Amniotic epithelial cell (primary cell): ENCODE data around the gene SH2D1B.

Experiments
- DNase-seq: peaks from one replicate; pipeline ENCODE4 v3.0.0-alpha.2; 2010; ENCODE audit warnings: low read depth

The SH2D1B gene

GRCh38 chr1:162398999-162399580, 12.8 kb downstream of the SH2D1B start:
- DNase-seq, result no peak

GRCh38 chr1:162397943-162398560, 13.9 kb downstream of the SH2D1B start:
- DNase-seq, result peak; percentile 48

GRCh38 chr1:162397039-162397448, 14.9 kb downstream of the SH2D1B start:
- DNase-seq, result peak; percentile 90

DNA sequence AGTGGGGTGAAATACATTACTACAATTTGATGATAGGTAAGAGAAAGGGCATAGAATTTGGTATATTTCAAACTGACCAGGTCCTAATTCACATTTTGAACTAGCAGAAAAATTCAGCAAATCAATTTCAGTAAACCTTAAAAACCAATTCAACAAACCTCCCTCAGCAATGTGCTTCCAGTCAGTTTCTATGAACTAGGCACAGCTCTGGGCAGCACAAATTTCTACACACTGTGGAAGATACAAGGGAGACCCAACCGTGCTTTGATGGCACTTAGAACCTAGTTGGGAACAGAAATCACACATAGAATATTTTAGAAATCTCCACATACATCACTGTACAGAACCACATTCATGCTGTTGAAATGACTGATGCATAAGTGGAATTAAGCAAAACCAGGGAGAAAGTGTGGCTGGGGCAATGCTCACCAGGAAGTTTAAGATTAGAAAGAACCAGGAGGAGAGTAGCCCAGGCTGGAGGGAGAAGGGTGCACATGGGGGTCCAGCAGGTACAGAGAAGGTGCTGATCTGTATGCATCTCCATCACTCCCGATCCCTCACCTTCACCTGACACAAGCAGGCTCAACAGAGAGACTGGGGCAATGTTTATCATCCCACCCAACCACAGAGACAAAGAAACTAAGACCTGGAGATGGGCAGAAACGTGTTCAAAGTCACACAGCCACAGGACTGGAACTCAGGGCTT, 15.6 kb downstream of the SH2D1B start:
- no peak for DNase-seq

DNA sequence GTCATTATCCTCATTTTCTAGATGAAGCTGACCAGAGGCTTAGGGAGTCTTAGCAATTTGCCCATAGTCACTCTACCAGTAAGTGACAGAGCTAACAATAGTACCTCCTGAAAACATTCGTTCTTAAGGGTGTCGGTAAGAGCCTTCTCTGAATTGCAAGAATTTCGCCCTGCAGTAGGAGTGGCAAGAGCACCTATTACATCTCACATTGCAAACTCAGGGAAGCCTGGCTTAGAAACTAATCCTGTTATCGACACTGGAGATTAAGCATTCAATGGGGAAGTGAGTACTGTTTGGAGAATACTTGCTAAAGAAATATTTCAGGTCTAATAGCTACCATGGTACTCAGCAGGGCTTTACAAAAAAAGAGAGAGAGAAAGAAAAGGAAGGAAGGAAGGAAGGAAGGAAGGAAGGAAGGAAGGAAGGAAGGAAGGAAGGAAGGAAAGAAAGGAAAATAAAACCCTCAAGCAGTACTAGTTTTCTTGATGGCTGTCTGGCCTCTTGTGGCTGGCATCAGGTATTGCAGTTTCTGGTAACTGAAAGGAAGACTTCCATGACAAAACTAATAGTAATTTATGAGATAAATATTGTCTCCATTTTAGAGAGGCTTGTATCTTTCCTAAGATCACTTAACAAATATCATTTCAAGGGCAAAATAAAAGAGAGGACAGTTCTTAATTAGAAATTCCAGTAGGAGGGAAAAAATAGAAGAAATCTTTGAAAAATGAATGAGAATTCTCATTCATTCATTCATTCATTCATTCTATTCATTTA, 20.0 kb downstream of the SH2D1B start:
- DNase-seq, result peak; percentile 63

DNA sequence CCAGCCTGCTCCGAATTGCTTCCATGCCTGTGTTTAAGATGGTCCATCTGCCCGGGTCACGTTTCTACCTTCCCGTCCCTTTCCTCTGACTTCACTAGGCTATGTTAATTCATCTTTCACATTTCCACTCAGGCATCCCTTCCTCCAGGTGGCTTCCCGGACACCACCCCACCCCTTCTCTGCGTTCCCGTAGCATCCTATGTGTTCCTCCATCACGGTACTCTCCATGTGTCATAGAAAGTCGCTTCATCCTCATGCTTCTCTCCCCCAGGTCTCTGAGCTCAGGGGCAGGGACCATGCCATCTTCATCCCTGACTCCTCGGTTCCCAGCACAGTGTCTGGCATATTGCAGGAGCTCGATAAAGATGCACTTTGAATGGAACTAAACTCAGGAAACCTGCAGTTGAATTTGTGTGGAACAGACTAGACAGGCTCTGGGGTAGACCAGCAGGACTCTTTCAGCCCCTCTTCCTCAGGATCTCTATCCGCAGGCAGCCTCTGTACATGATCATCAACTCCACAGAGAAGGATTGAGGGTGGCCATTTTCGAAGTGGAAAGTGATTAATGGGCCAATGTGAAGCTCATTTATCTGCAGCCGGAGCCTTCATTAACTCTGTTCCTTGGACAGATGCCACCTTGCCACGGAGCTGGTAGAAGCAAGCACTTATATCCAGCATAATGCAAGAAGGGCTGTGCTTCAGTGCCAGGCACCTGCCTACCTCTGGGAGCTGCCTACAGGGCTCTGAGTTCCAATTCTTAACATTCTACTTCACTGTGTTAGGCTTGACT, 21.3 kb downstream of the SH2D1B start:
- no peak for DNase-seq

- no peak for DNase-seq
Observed at GRCh38 chr1:162389971-162390370, 22.0 kb downstream of the SH2D1B start.

DNA sequence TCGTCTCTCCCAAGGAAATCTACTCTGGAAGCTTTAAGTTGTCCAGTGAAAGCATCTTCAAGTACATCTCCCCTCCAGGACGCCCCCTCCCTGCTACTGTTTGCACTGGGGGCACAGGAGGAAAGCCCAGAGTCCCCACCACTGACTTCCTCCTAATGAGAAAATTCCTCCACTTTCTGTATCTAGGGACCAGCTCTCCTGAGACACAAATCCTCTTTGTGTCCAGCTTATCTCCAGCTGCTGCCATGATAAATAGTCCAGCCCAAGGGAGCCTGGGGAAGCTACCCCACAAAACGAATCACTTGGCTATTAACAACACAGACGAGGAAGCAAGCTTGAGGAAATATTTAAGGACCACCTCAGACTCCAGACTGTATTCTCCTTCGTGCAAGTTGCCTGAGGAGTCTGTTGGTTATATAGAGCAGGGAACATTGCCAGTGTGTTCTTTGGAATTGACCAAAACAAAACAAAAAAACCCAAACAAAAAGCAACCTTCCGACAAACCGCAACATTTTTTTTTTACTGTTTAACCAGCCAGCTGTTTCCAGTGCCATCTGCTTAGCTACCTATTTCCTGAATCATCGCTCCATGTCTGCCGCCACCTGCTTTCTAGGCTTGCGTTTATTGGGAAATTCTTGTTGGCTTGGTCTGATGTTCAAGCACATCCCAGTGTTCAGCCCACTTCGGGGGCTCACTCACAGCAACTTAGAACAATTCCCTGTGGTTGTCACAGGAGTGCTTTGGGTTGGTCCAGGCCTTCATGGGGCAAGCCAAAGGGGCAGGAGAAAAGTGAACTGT, 22.7 kb downstream of the SH2D1B start:
- DNase-seq, result peak; percentile 91

DNA sequence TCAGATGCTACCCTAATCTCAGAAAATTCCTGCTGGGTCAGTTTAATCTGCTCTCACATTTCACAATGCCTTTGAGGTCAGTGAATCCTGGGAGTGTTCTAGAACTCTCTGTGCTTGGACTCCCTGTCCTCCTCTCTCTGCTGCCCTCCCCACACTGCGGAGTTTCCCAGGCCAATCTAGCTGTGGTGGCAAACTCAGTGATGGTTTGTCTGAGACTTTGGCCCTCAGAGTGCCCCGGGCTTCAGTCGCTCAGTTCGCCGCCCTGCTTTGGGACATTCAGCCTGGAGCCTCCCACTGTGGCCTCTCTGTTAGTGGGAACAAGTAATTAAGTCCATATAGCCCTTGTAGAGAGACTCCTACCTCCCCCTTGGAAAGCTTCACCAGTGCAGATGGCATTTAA, 23.3 kb downstream of the SH2D1B start:
- DNase-seq, result peak; percentile 93

GRCh38 chr1:162388083-162388594, 23.8 kb downstream of the SH2D1B start:
- DNase-seq, result no peak

- DNase-seq, result no peak
Observed at GRCh38 chr1:162387226-162388082, 24.5 kb downstream of the SH2D1B start.

GRCh38 chr1:162386292-162387225, 25.4 kb downstream of the SH2D1B start:
- peak; percentile 33 for DNase-seq

GRCh38 chr1:162385702-162386101, 26.2 kb downstream of the SH2D1B start:
- no peak for DNase-seq

GRCh38 chr1:162385280-162385623, 26.7 kb downstream of the SH2D1B start:
- DNase-seq, result no peak

- DNase-seq, result no peak
Observed at GRCh38 chr1:162384601-162385279, 27.2 kb downstream of the SH2D1B start.

- no peak for DNase-seq
Observed at GRCh38 chr1:162384116-162384515, 27.8 kb downstream of the SH2D1B start.

DNA sequence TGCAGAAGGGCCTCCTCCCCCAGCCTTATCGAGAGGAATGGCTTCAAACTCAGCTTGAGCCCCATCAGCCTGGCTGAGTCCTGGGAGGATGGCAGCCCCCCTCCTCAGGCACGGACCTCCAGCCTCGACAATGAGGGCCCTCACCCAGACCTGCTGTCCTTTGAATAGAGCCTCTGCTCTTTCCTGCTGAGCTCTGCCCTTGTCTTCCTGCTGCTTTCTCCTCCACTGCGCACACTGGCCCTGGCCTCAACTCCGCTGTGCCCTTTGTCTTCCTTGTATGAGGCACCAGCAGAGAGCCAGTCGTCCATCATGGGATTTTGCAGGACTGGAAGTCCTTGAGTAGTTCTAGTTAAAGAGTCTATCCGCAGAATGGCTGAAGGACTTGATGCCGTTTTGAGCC, 28.4 kb downstream of the SH2D1B start:
- no peak for DNase-seq

GRCh38 chr1:162383091-162383490, 28.8 kb downstream of the SH2D1B start:
- no peak for DNase-seq
